Activated CD8-positive, alpha-beta memory T cell treated with anti-CD3 and anti-CD28 coated beads, Interleukin-2, amount 50 U/mL, for 24 hours (primary cell): ENCODE measurements around the gene VWDE.
"Not testable (repeated sequence)": the region's sequence is repeated elsewhere in the genome, so short reads cannot be mapped to it uniquely, and the experiment has no call there.

ENCODE experiments used
- DNase-seq: peaks from one replicate; pipeline ENCODE4 v3.0.0-alpha.2; 2020; ENCODE audit errors: extremely low read depth

Gene VWDE

GRCh38 chr7:12401538-12402364, 1.9 kb downstream of the VWDE start:
- no peak for DNase-seq

- DNase-seq, result no peak
Measured at GRCh38 chr7:12398186-12398585, 5.5 kb downstream of the VWDE start.

GRCh38 chr7:12397671-12398070, 6.0 kb downstream of the VWDE start:
- no peak for DNase-seq

- DNase-seq, result not testable (repeated sequence)
Measured at GRCh38 chr7:12396670-12397069, 7.0 kb downstream of the VWDE start.

GRCh38 chr7:12391922-12392615, 11.6 kb downstream of the VWDE start:
- DNase-seq, result no peak

- no peak for DNase-seq
Measured at GRCh38 chr7:12389089-12389700, 14.5 kb downstream of the VWDE start.

GRCh38 chr7:12386313-12386740, 17.3 kb downstream of the VWDE start:
- DNase-seq, result no peak

GRCh38 chr7:12385364-12385786, 18.3 kb downstream of the VWDE start:
- no peak for DNase-seq

GRCh38 chr7:12383377-12383776, 20.3 kb downstream of the VWDE start:
- DNase-seq, result no peak

GRCh38 chr7:12378389-12378788, 25.3 kb downstream of the VWDE start:
- no peak for DNase-seq

- no peak for DNase-seq
Measured at GRCh38 chr7:12377406-12377805, 26.3 kb downstream of the VWDE start.

- DNase-seq, result no peak
Measured at GRCh38 chr7:12373580-12374263, 29.9 kb downstream of the VWDE start.

GRCh38 chr7:12370249-12370648, 33.4 kb downstream of the VWDE start:
- no peak for DNase-seq

- no peak for DNase-seq
Measured at GRCh38 chr7:12369756-12370155, 33.9 kb downstream of the VWDE start.

- DNase-seq, result no peak
Measured at GRCh38 chr7:12369072-12369471, 34.6 kb downstream of the VWDE start.

GRCh38 chr7:12360948-12361347, 42.7 kb downstream of the VWDE start:
- no peak for DNase-seq

GRCh38 chr7:12358694-12359093, 45.0 kb downstream of the VWDE start:
- no peak for DNase-seq

- no peak for DNase-seq
Measured at GRCh38 chr7:12357508-12357907, 46.2 kb downstream of the VWDE start.

- DNase-seq, result no peak
Measured at GRCh38 chr7:12351843-12352242, 51.8 kb downstream of the VWDE start.

- DNase-seq, result no peak
Measured at GRCh38 chr7:12350971-12351370, 52.7 kb downstream of the VWDE start.

- DNase-seq, result no peak
Measured at GRCh38 chr7:12337095-12337494, 66.6 kb downstream of the VWDE start.
